Erythroblast (primary cell): ENCODE data around the gene RIC1.
"Not testable (repeated sequence)": the region's sequence is repeated elsewhere in the genome, so short reads cannot be mapped to it uniquely, and the experiment has no call there.

ENCODE experiments used
- DNase-seq, 2 experiments: peaks; one replicate each; lab custom pipeline; 2025; lab: John Stamatoyannopoulos, UW
- GATA1 ChIP-seq: IDR thresholded peaks from 2 replicates; pipeline ENCODE4 v1.6.1; 2011; ENCODE audit warnings: low read depth, mild to moderate bottlenecking, control low read depth, low read length, moderate library complexity
- POLR2A ChIP-seq: IDR thresholded peaks from 2 replicates; pipeline ENCODE4 v1.6.1; 2011; ENCODE audit warnings: mild to moderate bottlenecking, low read length

The RIC1 gene

DNA sequence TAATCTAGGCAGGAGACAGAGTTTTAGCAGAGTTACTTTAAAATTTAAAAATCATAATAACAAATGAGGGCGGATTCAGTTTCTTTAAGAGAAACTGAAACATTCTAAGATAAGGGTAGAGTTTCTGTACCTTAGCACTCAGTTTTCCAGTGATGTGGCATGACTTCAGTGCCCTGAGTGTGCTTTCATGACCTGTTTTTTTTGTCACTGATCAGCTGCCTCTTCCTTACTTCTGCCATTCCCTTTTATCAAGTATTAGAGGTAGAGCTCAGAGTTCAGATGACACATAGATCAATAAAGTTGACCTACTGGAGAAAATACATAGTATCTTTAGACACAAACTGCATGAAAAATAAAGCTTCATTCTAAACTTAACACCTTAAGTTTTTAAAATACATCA, 121.7 kb downstream of the RIC1 start:
- DNase-seq = no peak
- no peak for TF ChIP-seq POLR2A
- no peak for TF ChIP-seq GATA1

DNA sequence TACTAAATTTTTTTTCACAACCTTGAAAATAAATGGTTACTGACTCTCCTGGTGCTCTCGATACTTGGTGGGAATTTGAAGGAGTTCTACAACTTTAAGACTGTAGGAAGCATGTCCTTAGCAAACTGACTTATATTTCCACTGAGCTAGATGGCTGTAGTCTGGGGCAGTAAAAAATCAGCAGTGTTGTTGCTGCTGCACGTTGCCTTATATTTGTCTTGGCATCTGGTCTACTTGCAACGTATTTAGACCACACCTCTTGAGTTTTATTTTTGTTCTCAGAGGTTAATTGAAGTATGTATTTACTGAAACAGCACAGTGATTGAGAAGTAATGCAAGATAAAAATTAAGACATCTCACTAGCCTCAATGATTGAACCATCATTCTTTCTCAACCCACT, 127.7 kb downstream of the RIC1 start:
- DNase-seq = no peak
- TF ChIP-seq GATA1 = no peak
- TF ChIP-seq POLR2A = no peak

DNA sequence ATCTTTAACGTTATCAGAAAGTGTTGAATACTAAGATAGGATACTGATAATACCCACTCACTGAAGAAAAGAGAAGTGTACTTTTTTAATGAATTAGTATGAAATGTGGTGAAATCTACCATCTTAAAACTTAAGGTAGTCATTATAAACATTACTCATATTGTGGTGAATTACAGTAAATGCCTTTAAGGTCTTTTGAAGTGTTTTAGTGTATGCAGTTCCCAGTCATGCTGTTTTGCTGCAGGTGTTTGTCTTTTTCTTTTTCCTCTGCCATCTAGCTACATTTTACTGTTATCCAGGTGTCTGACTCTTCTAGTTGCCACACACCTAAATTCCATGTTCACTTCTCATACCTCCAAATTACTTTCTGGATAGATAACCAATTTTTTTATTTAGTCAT, 131.4 kb downstream of the RIC1 start:
- DNase-seq = no peak
- TF ChIP-seq POLR2A (no peak), GATA1 (no peak)

DNA sequence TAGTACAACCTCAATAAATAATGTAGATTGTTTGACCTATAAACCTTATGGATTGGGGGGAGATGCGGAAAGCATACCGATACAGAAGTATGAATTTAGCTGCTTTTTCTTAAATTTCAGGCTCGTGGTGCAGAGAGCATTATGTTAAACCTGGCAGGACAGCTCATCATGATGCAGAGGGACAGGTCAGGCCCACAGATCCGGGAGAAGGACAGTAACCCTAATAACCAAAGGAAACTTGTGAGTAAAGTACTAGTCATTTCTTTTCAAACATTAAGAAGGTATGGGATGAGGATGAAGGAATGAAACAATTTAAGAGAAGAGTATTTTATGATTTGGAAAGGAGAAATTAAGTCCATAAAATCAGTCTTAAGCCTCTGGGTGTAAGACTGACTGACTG, 133.5 kb downstream of the RIC1 start:
- DNase-seq = no peak
- no peak for TF ChIP-seq GATA1
- TF ChIP-seq POLR2A = no peak

DNA sequence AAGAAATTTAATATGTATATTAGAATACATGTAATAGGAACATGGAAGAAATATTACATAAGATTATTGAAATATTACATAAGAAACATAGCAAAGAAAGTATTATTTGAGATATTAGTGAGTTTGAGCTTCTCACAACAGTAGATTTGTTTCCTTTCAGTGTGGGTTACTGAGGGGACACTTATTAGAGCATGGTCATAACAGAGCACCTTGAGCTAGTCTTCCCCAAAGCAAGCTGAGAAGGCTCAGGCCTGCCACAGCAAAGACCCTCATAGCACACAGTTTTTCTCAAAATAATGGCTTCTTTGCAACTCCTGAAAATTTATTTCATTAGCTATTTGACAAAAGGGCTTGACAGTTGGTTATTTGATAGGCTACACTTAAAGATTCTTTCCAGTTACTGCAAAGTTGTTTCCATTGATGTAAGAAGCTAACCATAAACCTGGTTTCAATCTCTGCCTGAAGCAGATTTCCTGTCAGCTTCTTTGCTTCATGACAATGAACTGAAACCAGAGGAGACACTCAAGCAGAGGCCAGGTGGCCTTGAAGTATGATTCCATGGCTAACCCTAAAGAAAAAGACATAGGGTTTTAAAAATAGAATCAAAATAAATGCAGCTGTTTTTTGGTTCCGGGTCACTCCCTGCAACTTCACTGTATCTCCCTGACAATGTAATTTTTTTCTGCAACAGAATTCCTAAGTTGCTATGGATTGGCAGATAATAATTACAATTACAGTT, 135.4 kb downstream of the RIC1 start:
- no peak for DNase-seq
- TF ChIP-seq GATA1 (no peak), POLR2A (no peak)

DNA sequence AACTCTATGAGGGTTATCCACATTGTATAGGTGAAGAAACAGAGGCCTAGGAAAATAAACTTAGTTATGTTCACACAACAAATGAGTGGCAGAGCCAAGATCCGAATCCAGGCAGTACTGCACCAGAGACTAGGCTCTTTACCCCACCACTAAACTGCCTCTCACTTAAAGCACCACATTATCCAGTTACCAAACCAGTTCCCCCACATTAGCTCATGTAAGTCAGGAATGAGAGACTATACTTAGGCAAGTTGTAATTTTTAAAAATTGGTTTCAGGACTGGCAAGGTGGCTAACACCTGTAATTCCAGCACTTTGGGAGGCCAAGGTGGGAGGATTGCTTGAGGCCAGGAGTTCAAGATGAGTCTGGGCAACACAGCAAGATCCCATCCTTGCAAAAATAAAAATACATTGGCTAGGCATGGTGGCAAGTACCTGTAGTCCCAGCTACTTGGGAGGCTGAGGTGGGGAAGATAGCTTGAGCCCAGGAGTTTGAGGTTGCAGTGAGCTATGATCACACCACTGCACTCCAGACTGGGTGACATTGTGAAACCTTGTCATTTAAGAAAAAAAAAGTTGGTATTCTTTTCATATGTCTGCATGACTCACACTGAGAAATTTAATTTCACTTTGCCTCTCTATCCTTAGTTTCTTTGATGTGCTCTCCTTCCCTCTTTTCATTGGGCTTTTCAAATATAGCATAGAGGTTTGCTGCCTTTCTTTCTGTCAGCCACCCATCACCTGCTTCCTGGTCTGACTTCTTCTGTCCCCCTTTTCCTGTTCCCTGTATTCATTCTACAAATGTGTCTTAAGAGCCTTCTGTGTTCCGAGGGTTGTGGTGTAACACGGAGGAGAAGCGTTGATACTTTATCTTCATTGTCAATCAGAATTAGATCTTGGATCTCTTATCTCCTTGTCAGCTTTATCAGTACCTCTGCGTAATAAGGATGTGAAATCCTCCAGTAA, 139.3 kb downstream of the RIC1 start:
- DNase-seq = no peak
- TF ChIP-seq GATA1 (no peak), POLR2A (no peak)

DNA sequence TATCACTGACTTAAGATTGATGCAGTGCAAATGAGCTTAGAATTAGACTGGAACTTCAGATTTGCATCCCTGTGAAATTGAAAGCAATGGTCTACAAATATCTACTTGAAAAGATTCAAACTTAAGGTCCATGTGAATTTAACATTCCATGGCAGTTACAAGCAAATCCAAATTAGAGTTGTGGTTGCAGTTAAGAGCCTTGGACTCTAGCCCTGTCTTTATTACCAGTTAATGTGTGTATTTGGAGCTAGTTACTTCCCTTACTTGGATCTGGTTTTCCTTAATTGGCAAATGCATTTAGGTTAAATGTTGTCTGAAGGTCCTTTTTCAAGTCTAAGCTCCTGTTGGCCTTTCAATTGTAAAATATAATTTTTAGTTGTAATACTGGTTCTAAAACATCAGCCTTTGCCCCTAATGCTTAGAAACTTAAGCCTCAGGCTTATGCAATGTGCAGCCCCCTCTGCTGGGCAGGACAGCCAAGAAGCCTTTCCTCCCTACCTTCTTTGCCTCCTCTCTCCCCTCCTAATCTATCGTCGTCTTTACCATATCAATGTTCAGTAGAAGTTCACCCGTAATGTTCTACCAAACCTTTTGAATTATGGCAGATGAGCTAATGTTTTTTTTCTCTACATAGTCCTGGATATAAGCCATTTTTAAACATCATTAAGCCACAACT, 144.6 kb downstream of the RIC1 start:
- no peak for TF ChIP-seq GATA1
- TF ChIP-seq POLR2A = no peak
- DNase-seq = no peak

DNA sequence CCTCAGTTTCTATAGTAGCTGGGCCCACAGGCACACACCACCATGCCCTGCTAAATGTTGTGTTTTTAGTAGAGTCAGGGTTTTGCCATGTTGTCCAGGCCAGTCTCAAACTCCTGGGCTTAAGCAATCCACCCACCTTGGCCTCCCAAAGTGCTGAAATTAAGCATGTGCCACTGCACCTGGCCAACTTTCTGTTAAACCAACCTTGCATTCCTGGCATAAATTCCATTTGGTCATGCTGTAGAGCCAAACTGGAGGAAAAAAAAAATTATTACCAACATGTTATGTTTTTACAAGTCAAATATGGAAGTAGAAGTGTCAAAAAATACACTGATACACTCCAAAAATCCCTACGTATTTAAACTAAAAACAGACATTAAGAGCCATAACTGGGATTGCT, 149.9 kb downstream of the RIC1 start:
- TF ChIP-seq POLR2A = no peak
- no peak for TF ChIP-seq GATA1
- DNase-seq = peak; percentile 20 to 22

DNA sequence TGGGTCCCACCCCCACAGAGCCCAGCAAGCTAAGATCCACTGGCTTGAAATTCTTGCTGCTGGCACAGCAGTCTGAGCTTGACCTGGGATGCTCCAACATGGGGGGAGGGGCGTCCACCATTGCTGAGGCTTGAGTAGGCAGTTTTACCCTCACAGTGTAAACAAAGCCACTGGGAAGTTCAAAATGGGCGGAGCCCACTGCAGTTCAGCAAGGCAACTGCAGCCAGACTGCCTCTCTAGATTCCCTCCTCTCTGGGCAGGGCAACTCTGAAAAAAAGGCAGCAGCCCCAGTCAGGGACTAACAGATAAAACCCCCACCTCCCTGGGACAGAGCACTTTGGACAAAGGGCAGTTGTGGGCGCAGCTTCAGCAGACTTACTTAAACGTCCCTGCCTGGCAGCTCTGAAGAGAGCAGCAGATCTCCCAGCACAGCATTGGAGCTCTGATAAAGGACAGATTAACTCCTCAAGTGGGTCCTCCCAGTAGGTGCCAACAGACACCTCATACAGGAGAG, 150.9 kb downstream of the RIC1 start:
- DNase-seq = peak; percentile 2 to 6

DNA sequence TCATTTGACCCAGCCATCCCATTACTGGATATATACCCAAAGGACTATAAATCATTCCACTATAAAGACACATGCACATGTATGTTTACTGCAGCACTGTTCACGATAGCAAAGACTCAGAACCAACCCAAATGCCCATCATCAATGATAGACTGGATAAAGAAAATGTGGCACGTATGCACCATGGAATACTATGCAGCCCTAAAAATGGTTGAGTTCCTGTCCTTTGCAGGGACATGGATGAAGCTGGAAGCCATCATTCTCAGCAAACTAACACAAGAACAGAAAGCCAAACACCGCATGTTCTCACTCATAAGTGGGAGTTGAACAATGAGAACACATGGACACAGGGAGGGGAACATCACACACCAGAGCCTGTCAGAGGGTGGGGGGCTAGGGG, 154.5 kb downstream of the RIC1 start:
- not testable (repeated sequence) for DNase-seq

DNA sequence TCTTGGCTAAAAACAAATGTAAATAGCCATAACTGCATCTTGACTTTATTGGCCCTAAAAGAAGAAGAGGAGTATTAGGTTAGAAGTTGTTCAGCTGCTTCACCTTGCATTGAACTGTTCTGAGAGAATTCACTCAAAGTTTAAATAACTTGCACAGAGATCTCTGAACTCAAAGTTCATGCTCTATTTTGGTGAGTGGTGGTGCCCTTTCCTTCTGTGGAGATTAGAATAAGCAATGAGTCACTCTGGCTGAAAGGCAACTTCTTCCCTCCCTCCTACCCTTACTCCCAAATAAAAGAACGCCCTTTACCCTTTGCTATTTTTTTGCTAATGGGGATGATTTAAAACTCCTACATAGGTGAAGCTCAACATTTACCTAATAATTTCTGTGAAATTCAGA, 155.1 kb downstream of the RIC1 start:
- DNase-seq = no peak
- TF ChIP-seq GATA1 = no peak
- TF ChIP-seq POLR2A = no peak

DNA sequence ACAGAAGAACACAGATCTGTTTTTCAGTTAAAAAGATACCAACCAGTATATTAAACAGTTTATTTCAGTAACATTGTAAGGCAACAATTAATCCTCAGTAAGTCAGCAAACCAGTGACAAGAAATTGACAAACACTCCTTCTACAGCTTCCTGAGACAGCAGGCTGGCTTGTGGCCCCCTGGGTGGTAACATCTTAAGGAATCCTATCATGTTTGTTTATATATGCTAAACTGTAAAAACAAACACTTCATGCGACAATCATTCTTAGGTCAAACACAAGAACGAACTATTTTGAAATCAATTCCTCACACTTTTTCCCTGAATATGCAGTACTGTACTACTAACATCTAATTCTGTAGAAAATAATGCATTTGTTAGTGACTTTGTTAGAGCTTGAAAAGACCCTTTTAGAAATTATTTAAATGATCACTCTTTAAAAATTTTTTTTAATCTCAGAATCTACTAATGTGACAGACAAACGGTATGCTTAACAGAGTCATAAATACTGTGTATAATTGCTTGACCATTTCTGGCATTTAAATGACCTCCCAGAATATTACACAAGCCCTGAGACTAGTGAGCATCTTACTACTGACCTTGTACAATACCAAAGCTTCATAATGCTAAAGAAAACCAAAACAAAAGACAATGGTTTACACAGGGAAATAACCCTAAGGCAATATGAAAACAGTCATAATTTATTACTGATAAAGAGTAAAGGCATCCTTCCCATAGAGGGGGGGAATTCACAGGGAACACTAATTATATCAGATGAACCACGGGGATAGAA, 155.8 kb downstream of the RIC1 start:
- TF ChIP-seq GATA1 (no peak), POLR2A (no peak)
- DNase-seq = no peak

DNA sequence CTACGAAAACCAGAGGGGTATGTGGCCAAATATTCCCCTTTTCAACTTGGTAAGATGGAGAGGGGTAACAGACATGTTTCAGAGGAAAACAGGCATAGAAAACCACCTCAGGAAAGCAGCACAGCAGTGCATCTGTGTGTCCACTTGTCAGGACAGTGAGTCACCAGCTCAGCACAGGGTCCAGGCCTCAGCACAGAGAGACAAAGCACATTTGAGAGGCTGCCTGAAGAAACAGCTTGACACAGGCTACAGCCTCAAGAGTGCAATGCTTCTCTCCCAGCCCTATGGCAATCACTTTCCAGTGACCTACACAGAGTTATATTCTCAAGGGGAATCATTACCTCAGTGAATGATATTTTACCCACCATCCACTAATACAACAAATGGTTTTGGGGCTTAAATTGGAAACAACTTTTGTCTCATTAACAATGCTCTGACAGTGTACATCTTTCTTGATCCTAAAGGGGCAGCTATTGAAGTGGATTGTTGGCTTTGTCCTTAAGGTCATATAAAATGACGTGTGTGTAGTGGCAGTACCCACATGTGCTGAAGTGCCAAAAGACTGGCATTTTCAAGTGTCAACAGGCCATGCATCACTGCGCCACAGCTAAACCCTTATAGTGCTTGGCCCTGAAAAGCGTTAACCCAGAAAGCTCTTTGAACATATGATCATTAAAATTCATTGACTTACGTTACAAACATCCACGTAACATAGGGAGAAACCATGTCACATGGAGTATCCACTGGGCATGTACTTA, 157.6 kb downstream of the RIC1 start:
- DNase-seq = no peak
- TF ChIP-seq POLR2A (no peak), GATA1 (no peak)
